Measurements from ENCODE around the gene ABCC3. TPM values are rescaled to one million over a fixed set of nuclear protein-coding genes. Genes with fewer than 3 reads are reported as not detected.

ABCC3 gene
- total RNA-seq, 1 experiment from 2014 or later = 293 TPM

DNA sequence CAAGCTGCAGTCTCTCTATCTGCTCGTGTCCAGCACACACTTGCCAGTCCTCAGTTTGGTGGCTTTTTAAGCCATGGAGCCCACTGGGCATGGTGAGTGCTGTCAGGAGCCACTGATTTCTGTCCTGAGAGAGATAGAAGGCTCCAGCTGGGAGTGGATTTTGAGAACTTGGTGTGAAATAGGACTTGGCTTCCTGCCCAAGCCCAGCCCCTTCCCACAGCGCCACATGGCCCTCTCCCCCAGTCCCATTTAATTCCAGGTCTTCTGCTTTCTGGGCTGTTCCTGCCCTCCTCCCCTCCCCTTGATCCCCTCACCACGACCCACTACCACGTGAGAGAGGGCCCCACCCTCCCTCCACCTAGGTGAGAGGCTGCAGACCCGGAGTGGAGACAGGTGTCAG is 14.4 kb upstream of the ABCC3 start:
- Mint-ChIP-seq H3K4me3 (ENCODE audit: unreplicated experiment) (no peak overlapping the region), H3K9me3 (ENCODE audit: unreplicated experiment) (no peaks in the 10 kb centered on the region), H3K4me1 (ENCODE audit: insufficient read depth, unreplicated experiment) (peaks cover 18% of the 10 kb centered on the region), H3K27ac (ENCODE audit: low read depth, unreplicated experiment) (no peak overlapping the region), H3K36me3 (ENCODE audit: insufficient read depth, unreplicated experiment) (no peaks in the 10 kb centered on the region), H3K27me3 (ENCODE audit: insufficient read depth, unreplicated experiment) (no peaks in the 10 kb centered on the region)
- POLR2A ChIA-PET = no interaction called here
- TF ChIP-seq, protein P1, sequence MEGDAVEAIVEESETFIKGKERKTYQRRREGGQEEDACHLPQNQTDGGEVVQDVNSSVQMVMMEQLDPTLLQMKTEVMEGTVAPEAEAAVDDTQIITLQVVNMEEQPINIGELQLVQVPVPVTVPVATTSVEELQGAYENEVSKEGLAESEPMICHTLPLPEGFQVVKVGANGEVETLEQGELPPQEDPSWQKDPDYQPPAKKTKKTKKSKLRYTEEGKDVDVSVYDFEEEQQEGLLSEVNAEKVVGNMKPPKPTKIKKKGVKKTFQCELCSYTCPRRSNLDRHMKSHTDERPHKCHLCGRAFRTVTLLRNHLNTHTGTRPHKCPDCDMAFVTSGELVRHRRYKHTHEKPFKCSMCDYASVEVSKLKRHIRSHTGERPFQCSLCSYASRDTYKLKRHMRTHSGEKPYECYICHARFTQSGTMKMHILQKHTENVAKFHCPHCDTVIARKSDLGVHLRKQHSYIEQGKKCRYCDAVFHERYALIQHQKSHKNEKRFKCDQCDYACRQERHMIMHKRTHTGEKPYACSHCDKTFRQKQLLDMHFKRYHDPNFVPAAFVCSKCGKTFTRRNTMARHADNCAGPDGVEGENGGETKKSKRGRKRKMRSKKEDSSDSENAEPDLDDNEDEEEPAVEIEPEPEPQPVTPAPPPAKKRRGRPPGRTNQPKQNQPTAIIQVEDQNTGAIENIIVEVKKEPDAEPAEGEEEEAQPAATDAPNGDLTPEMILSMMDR (IDR thresholded peaks at IDR 0.05; ENCODE audit: unreplicated experiment) = no peak
- CTCF ChIA-PET = interaction anchor here (1.3 to 2.2 kb wide), 2 partner anchors 10 to 75 kb away, joined by 6 to 12 read pairs; no protein-coding TSS in a partner anchor
- no peak for DNase-seq (ENCODE audit: unreplicated experiment)
- intact Hi-C loops (cut with micrococcal nuclease) = no loop called here
- BruUV-seq (replicated peaks) = no TSS peak

DNA sequence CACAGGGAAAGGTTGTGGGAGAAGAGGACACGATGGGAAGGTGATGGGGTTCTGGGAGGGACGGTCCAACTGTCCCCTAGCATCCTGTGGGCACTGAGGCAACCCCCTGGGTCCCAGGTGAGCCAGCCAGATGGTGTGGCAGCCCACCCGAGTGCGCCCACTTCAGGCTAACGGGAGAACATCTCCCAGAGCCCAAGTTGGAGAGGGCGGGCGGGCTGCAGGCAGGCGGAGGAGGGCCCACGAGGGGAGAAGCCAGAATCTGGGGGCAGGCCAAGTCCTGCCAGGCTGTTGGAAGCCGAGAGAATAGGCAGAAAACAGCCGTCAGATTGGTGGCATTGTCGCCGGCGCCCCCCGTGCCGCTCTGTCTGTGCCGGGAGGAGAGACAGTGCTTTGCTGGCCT is 13.8 kb upstream of the ABCC3 start:
- no TSS peak for BruUV-seq (replicated peaks)
- CTCF ChIA-PET = interaction anchor here (0.6 to 1.3 kb wide), 2 partner anchors 74 to 75 kb away, joined by 3 to 6 read pairs; no protein-coding TSS in a partner anchor
- no peaks in the 10 kb centered on the region for H3K27me3 Mint-ChIP-seq (ENCODE audit: insufficient read depth, unreplicated experiment)
- TF ChIP-seq, protein P1 (IDR thresholded peaks at IDR 0.05; ENCODE audit: unreplicated experiment) = no peak
- POLR2A ChIA-PET = no interaction called here
- H3K4me3 Mint-ChIP-seq (ENCODE audit: unreplicated experiment) = no peak overlapping the region
- H3K4me1 Mint-ChIP-seq (ENCODE audit: insufficient read depth, unreplicated experiment) = peaks cover 18% of the 10 kb centered on the region
- no peaks in the 10 kb centered on the region for H3K9me3 Mint-ChIP-seq (ENCODE audit: unreplicated experiment)
- DNase-seq (ENCODE audit: unreplicated experiment) = no peak
- H3K36me3 Mint-ChIP-seq (ENCODE audit: insufficient read depth, unreplicated experiment) = no peaks in the 10 kb centered on the region
- H3K27ac Mint-ChIP-seq (ENCODE audit: low read depth, unreplicated experiment) = no peak overlapping the region
- intact Hi-C loops (cut with micrococcal nuclease) = no loop called here

DNA sequence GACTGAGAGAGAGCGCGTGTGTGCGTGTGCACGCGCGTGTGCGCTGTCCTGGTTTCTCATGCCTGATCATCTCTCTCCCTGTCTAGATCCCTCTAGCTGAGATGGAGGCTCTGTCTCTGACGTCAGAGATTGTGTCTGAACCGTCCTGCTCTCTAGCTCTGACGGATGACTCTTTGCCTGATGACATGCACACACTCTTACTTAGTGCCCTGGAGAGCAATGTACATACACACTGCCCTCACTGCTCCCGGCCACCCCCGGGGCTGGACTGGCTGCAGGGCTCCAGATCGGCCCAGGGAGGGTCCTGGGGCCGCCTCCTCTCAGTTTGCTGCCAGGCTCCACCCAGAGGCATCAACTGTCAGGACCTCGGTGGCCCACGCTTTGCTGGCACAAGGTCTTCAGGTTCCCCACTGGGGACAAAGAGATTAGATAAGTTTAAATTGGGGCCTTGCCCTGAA is 13.1 kb upstream of the ABCC3 start:
- H3K36me3 Mint-ChIP-seq (ENCODE audit: insufficient read depth, unreplicated experiment) = no peaks in the 10 kb centered on the region

DNA sequence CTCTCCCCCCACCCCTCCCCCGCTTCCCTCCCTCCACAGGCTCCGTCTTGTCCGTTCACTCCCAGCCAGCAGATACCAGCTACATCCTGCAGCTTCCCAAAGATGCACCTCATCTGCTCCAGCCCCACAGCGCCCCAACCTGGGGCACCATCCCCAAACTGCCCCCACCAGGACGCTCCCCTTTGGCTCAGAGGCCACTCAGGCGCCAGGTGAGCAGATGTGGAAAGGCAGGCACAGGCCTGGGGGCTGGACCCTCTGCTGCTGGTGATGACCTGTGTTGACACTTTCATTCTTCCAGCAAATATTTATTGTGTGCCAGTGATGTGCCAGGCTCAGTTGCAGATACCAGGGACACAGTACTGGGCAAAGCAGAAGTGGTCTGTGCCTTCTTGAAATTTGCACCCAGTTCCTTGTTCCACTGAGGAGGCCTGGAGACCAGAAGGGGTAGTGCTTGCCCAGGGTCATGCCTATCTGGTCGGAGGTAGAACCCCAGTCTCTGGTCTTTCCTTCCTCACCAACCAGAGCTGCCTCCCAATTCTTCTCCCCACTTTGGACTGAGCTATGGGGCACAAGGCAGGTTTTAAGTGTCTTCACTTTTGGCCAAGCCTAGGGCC is 10.3 kb upstream of the ABCC3 start:
- POLR2A ChIA-PET = interaction anchor here (0.6 kb wide), 1 partner anchor 14 kb away, joined by 3 read pairs; no protein-coding TSS in a partner anchor
- BruUV-seq (replicated peaks) = no TSS peak
- no peaks in the 10 kb centered on the region for H3K36me3 Mint-ChIP-seq (ENCODE audit: insufficient read depth, unreplicated experiment)
- TF ChIP-seq, protein P1 (IDR thresholded peaks at IDR 0.05; ENCODE audit: unreplicated experiment) = no peak
- no peaks in the 10 kb centered on the region for H3K9me3 Mint-ChIP-seq (ENCODE audit: unreplicated experiment)
- peaks cover 3% of the 10 kb centered on the region for H3K4me1 Mint-ChIP-seq (ENCODE audit: insufficient read depth, unreplicated experiment)
- intact Hi-C loops (cut with micrococcal nuclease) = no loop called here
- no peak for DNase-seq (ENCODE audit: unreplicated experiment)
- H3K27ac Mint-ChIP-seq (ENCODE audit: low read depth, unreplicated experiment) = no peak overlapping the region
- no peak overlapping the region for H3K4me3 Mint-ChIP-seq (ENCODE audit: unreplicated experiment)
- CTCF ChIA-PET = interaction anchor here (0.6 to 9.2 kb wide), 5 partner anchors 21 to 217 kb away, joined by 3 to 248 read pairs (median 4); no protein-coding TSS in a partner anchor
- H3K27me3 Mint-ChIP-seq (ENCODE audit: insufficient read depth, unreplicated experiment) = no peaks in the 10 kb centered on the region

More for the DNA sequence above, 13.1 kb upstream of the ABCC3 start:
- peaks cover 18% of the 10 kb centered on the region for H3K4me1 Mint-ChIP-seq (ENCODE audit: insufficient read depth, unreplicated experiment)
- POLR2A ChIA-PET = no interaction called here
- TF ChIP-seq, protein P1 (IDR thresholded peaks at IDR 0.05; ENCODE audit: unreplicated experiment) = no peak
- H3K27me3 Mint-ChIP-seq (ENCODE audit: insufficient read depth, unreplicated experiment) = no peaks in the 10 kb centered on the region
- CTCF ChIA-PET = interaction anchor here (0.6 kb wide), 1 partner anchor 75 kb away, joined by 3 read pairs; no protein-coding TSS in a partner anchor
- intact Hi-C loops (cut with micrococcal nuclease) = no loop called here
- H3K27ac Mint-ChIP-seq (ENCODE audit: low read depth, unreplicated experiment) = no peak overlapping the region
- H3K4me3 Mint-ChIP-seq (ENCODE audit: unreplicated experiment) = no peak overlapping the region
- DNase-seq (ENCODE audit: unreplicated experiment) = no peak
- H3K9me3 Mint-ChIP-seq (ENCODE audit: unreplicated experiment) = no peaks in the 10 kb centered on the region
- no TSS peak for BruUV-seq (replicated peaks)

All from MCF 10A (cell line).